Measurements from ENCODE around the gene GRN. TPM values are rescaled to one million over a fixed set of nuclear protein-coding genes. Genes with fewer than 3 reads are reported as not detected.
A peak's percentile ranks its signal among the peaks of the same experiment; 100 is the strongest.

The GRN gene
- total and polyA plus RNA-seq, 2 of the 13 experiments (the other 11 are each of a cell fraction or from before 2014, with no cell fraction given): 86.6 to 143 TPM

DNA sequence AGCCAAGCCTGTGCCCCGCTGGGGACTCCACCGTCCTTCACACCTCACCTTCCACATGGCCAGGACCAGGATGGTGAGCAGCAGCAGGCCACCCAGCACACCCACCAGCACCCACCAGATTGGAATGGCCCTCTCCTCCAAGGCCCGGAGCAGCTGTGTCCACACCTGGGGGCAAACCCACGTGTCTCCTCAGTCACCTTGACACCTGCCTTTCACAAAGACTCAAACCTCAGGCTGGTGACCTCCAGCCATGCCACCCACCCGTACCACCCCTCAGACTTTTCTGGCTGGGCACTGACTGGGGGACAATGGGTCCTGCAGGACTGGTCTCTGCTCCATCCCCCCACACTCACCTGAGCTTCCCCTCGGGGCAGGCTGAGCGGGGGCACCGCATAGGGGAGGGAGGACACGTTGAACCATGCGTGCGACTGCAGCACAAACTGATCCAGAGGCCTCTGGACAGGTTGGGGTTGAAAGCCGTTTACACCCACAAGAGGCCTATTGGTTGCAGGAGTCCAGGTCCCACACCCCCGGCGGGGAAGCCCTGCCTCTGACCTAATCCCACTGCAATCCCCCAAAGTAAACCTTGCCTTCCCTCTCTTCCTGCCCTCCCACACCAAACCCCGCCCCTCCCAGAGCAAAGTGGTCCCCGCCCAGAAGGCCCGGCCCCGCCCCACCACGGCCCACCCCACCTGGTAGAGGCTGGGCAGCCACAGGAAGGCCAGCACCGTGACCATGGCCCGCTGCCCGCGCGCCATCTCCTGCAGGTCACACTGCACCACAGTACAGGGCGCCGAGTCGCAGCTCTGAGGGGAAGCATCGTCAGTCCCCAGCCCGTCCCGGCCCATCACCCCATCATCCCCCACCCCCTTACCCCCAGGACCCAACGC, 29.4 kb downstream of the GRN start (continued):
- no peak for TF ChIP-seq GATA4 (IDR thresholded peaks at IDR 0.05; ENCODE audit: borderline replicate concordance, low read depth)
- TF ChIP-seq ZNF30 (CRISPR knock-in tag; IDR thresholded peaks at IDR 0.05): no peak
- peak; percentile 41; the same call in 1 of the 2 replicates for TF ChIP-seq ZNF160 (CRISPR knock-in tag; IDR thresholded peaks at IDR 0.05)
- no peak for TF ChIP-seq ZNF484 (CRISPR knock-in tag; IDR thresholded peaks at IDR 0.05; ENCODE audit: borderline replicate concordance, low read depth)
- peak; percentile 58 for TF ChIP-seq ZEB1 (IDR thresholded peaks at IDR 0.05; ENCODE audit: insufficient replicate concordance, low read depth)
- TF ChIP-seq SETDB1 (CRISPR knock-in tag; IDR thresholded peaks at IDR 0.05; ENCODE audit: borderline replicate concordance): no peak
- TF ChIP-seq SOX5 (CRISPR knock-in tag; IDR thresholded peaks at IDR 0.05; ENCODE audit: borderline replicate concordance): peak; percentile 23; the same call in 1 of the 2 replicates
- no peak; the same call in 2 of the 3 replicates for TF ChIP-seq MXI1 (IDR thresholded peaks at IDR 0.05; ENCODE audit: borderline replicate concordance, low read depth, low read length)
- TF ChIP-seq, protein P1, sequence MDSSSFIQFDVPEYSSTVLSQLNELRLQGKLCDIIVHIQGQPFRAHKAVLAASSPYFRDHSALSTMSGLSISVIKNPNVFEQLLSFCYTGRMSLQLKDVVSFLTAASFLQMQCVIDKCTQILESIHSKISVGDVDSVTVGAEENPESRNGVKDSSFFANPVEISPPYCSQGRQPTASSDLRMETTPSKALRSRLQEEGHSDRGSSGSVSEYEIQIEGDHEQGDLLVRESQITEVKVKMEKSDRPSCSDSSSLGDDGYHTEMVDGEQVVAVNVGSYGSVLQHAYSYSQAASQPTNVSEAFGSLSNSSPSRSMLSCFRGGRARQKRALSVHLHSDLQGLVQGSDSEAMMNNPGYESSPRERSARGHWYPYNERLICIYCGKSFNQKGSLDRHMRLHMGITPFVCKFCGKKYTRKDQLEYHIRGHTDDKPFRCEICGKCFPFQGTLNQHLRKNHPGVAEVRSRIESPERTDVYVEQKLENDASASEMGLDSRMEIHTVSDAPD (CRISPR knock-in tag; IDR thresholded peaks at IDR 0.05): no peak
- TF ChIP-seq ZNF83 (CRISPR knock-in tag; IDR thresholded peaks at IDR 0.05; ENCODE audit: borderline replicate concordance): 0 out of 2 replicates have a peak, but pooled peaks have one; percentile 12
- no peak for TF ChIP-seq PHB2 (IDR thresholded peaks at IDR 0.05; ENCODE audit: partially characterized antibody)
- no peak for TF ChIP-seq KDM3A (CRISPR knock-in tag; IDR thresholded peaks at IDR 0.05; ENCODE audit: low read depth)
- TF ChIP-seq RFX1 (IDR thresholded peaks at IDR 0.05): no peak
- TF ChIP-seq SKI (IDR thresholded peaks at IDR 0.05; ENCODE audit: partially characterized antibody): no peak
- TF ChIP-seq ZBTB49 (CRISPR knock-in tag; IDR thresholded peaks at IDR 0.05; ENCODE audit: borderline replicate concordance): no peak
- TF ChIP-seq PRDM10 (CRISPR knock-in tag; IDR thresholded peaks at IDR 0.05; ENCODE audit: low read depth): no peak
- no peak for TF ChIP-seq RFXANK (CRISPR knock-in tag; IDR thresholded peaks at IDR 0.05)
- no peak for TF ChIP-seq ZNF577 (CRISPR knock-in tag; IDR thresholded peaks at IDR 0.05; ENCODE audit: borderline replicate concordance, low read depth)
- no peak for TF ChIP-seq ZNF749 (CRISPR knock-in tag; IDR thresholded peaks at IDR 0.05; ENCODE audit: borderline replicate concordance)
